ES-I3 (cell line): Measurements from ENCODE around the gene OGG1.
A peak's percentile ranks its signal among the peaks of the same experiment; 100 is the strongest.

ENCODE experiments used
- H3K36me3 ChIP-seq: 2 replicates; pipeline ENCODE4 v1.6.1; 2013; ENCODE audit warnings: mild to moderate bottlenecking, low read length, control low read depth, moderate library complexity; ENCODE audit not compliant: insufficient read depth
- H3K4me1 ChIP-seq: 2 replicates; pipeline ENCODE4 v1.6.1; 2013; ENCODE audit warnings: mild to moderate bottlenecking, control low read depth, low read length; ENCODE audit not compliant: insufficient read depth
- H3K9ac ChIP-seq: 2 replicates; pipeline ENCODE4 v1.6.1; 2013; ENCODE audit warnings: low read depth, mild to moderate bottlenecking, low read length, moderate library complexity
- H3K9me3 ChIP-seq: 2 replicates; pipeline ENCODE4 v1.6.1; 2013; ENCODE audit warnings: mild to moderate bottlenecking, low read length, moderate library complexity; ENCODE audit not compliant: control insufficient read depth, insufficient read depth

OGG1 gene

DNA sequence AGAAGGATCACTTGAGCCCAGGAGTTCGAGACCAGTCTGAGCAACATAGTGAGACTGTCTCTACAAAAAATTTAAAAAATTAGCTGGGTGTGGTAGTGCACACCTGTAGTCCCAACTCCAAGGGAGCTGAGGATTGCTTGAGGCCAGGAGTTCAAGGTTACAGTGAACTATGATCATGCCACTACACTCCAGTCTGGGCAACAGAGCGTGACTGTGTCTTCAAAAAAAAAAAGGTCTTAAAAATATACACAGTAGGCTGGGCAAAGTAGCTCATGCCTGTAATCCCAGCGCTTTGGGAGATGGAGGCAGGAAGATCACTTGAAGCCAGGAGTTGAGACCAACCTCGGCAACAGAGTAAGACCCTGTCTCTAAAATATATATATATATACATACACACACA lies 31.2 kb downstream of the OGG1 start:
- Histone ChIP-seq H3K36me3 (peaks cover 5% of the 10 kb centered on the region; the same call in 1 of the 2 replicates), H3K9ac (no peak overlapping the region), H3K9me3 (no peaks in the 10 kb centered on the region), H3K4me1 (no peaks in the 10 kb centered on the region)

DNA sequence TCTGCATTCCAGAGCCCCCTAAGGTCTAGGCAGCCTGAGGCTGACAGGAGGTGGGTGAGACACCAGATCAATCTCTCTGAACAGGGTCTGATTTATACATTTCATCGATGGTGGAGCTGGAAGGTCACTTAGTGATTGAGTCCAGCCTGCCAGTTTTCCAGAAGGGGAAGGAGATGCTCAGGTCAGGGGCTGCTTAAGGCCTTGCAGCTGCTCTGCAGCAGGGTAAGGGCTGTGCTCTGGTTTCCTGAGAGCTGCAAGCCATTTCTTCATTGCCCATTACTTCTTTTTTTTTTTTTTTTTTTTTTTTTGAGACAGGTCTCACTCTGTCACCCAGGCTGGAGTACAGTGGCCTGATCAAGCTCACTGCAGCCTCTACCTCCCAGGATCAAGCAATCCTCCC lies 31.8 kb downstream of the OGG1 start:
- Histone ChIP-seq H3K9me3 (no peaks in the 10 kb centered on the region), H3K9ac (no peak overlapping the region), H3K36me3 (peaks cover 9% of the 10 kb centered on the region; the same call in 1 of the 2 replicates), H3K4me1 (no peaks in the 10 kb centered on the region)

- Histone ChIP-seq H3K36me3 (peaks cover 10% of the 10 kb centered on the region; the same call in 1 of the 2 replicates), H3K4me1 (no peaks in the 10 kb centered on the region), H3K9ac (no peak overlapping the region)
Observed at GRCh38 chr3:9781978-9782603, 32.3 kb downstream of the OGG1 start.

GRCh38 chr3:9782770-9783169 lies 33.0 kb downstream of the OGG1 start:
- Histone ChIP-seq H3K9ac (no peak overlapping the region), H3K36me3 (peaks cover 10% of the 10 kb centered on the region; the same call in 1 of the 2 replicates), H3K9me3 (no peaks in the 10 kb centered on the region), H3K4me1 (no peaks in the 10 kb centered on the region)

More at GRCh38 chr3:9781978-9782603, 32.3 kb downstream of the OGG1 start:
- no peaks in the 10 kb centered on the region for H3K9me3 ChIP-seq

GRCh38 chr3:9783954-9784353 lies 34.2 kb downstream of the OGG1 start:
- Histone ChIP-seq H3K36me3 (peaks cover 10% of the 10 kb centered on the region; the same call in 1 of the 2 replicates), H3K9ac (no peak overlapping the region), H3K4me1 (no peaks in the 10 kb centered on the region), H3K9me3 (no peaks in the 10 kb centered on the region)

- H3K9ac ChIP-seq, result no peak overlapping the region
- no peaks in the 10 kb centered on the region for H3K4me1 ChIP-seq
- peaks cover 10% of the 10 kb centered on the region for H3K36me3 ChIP-seq
- no peaks in the 10 kb centered on the region for H3K9me3 ChIP-seq
Observed at GRCh38 chr3:9784965-9785364, 35.2 kb downstream of the OGG1 start.

DNA sequence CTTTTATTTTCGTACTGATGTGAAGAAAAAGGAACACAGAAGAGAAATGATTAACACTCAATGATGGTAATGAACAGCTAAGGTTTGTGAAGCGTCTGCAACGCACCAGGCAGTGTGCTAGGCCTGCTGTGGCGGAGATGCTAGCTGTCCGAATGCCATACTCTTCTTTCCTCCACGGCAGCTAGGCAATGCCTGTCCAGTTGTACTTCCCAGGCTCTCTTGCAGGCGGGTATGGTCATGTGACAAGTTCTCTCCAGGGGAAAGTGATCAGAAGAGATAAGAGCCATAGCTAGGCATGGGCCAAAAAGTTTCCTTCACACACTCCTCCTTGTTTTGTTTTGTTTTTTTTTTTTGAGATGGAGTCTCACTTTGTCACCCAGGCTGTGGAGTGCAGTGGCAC lies 35.9 kb downstream of the OGG1 start:
- no peak overlapping the region for H3K9ac ChIP-seq
- H3K36me3 ChIP-seq, result peaks cover 10% of the 10 kb centered on the region
- no peaks in the 10 kb centered on the region for H3K9me3 ChIP-seq
- no peaks in the 10 kb centered on the region for H3K4me1 ChIP-seq

GRCh38 chr3:9786209-9786739 lies 36.5 kb downstream of the OGG1 start:
- Histone ChIP-seq H3K9me3 (no peaks in the 10 kb centered on the region), H3K4me1 (no peaks in the 10 kb centered on the region), H3K9ac (no peak overlapping the region), H3K36me3 (peaks cover 15% of the 10 kb centered on the region)

DNA sequence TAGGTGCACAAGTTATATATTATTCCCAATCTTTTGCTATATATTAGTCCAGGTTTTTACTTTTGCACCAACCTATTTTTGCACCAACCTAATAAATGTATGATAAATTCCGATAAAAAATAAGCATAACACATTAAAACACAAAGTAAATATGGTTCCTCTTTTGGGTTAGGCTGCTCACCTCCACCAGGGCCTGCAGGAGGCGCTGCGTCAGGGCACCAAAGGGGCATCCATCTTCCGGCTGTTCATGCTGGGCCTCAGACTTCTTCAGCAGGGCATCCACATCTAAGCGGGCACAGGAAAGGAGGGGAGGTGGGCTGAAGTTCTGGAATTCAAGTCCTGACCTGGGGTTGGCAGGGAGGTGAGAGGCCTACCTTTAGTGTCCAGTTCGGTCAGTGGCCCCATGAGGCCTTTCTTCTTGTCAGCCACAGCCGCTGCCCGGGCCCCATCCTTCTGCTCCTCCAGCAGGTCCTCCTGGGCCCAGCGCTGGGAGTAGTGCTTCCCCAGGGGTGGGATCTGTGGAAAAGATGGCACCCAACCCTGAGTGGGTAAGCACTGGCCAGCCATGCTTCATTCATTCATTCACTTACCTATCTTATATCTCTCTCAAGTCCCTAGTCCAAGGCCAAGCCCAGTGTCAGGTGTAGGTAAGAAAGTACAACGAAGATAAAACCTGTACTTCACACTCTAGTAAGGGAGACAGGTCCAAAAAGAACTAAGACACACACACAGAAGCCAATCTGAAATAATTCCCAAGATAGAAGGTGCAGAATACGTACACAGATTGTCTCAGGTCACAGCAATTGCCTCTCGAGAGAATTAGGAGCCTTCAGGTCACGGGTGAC lies 37.3 kb downstream of the OGG1 start:
- H3K9ac ChIP-seq, result no peak overlapping the region

GRCh38 chr3:9787714-9788113 lies 38.0 kb downstream of the OGG1 start:
- no peaks in the 10 kb centered on the region for H3K9me3 ChIP-seq
- no peaks in the 10 kb centered on the region for H3K4me1 ChIP-seq
- no peak overlapping the region for H3K9ac ChIP-seq
- peaks cover 15% of the 10 kb centered on the region for H3K36me3 ChIP-seq

More for the DNA sequence above, 37.3 kb downstream of the OGG1 start:
- H3K9me3 ChIP-seq, result no peaks in the 10 kb centered on the region
- H3K4me1 ChIP-seq, result no peaks in the 10 kb centered on the region
- peaks cover 15% of the 10 kb centered on the region for H3K36me3 ChIP-seq

GRCh38 chr3:9791127-9791526 lies 41.4 kb downstream of the OGG1 start:
- H3K36me3 ChIP-seq, result peaks cover 10% of the 10 kb centered on the region
- no peaks in the 10 kb centered on the region for H3K9me3 ChIP-seq
- H3K4me1 ChIP-seq, result no peaks in the 10 kb centered on the region; the same call in 1 of the 2 replicates
- H3K9ac ChIP-seq, result no peak overlapping the region

DNA sequence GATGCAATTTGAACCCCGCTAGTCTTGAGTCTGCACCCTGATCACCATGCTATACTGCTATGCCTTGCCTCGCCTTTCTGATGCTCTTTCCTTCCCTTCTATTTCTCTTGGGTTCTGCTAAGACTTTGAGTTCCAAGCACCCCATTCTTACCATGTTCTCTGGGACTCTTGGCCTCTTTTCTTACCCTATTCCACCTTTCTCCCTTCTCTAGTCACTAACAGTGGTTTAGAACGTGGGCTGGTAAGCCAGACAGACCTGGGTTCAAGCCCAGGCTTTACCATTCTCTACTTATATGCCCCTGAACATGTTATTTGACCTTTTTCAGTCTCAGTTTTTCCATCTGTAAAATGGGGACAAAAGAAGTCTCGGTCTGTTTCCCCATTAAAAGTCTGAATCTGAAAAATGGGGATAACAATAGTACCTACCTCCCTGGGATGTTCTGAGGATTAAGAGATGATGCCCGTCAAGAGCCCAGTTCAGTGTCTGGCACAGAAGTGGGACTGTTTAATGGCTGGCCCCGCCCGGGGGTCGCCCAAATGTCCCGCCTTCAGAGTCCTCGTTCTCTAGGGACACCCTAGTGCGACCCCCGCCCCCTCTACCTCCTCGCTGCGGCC lies 42.1 kb downstream of the OGG1 start:
- peaks cover 4% of the 10 kb centered on the region for H3K36me3 ChIP-seq
- peak overlapping the region; percentile 81 for H3K9ac ChIP-seq
- no peaks in the 10 kb centered on the region; the same call in 1 of the 2 replicates for H3K4me1 ChIP-seq
- H3K9me3 ChIP-seq, result no peaks in the 10 kb centered on the region

- H3K9me3 ChIP-seq, result no peaks in the 10 kb centered on the region
- peak within 1 kb of the TSS; percentile 81 for H3K9ac ChIP-seq
- H3K4me1 ChIP-seq, result no peaks in the 10 kb centered on the region; the same call in 1 of the 2 replicates
- H3K36me3 ChIP-seq, result peaks cover 4% of the 10 kb centered on the region
Observed at GRCh38 chr3:9792405-9793160, 42.8 kb downstream of the OGG1 start, which contains the start of the genes ARPC4 and TADA3. Gene ARPC4, plus strand, starts transcription at chr3:9793082. Its CDS starts 40 bp downstream, at chr3:9793122. Gene TADA3, minus strand, starts transcription at chr3:9792473. Its CDS starts 1,007 bp downstream, at chr3:9791466.
